ENCODE data around the gene SLITRK1. TPM values are rescaled to one million over a fixed set of nuclear protein-coding genes. Genes with fewer than 3 reads are reported as not detected.

SLITRK1 gene
- total and polyA plus RNA-seq, 4 experiments from 2014 or later, result not detected

DNA sequence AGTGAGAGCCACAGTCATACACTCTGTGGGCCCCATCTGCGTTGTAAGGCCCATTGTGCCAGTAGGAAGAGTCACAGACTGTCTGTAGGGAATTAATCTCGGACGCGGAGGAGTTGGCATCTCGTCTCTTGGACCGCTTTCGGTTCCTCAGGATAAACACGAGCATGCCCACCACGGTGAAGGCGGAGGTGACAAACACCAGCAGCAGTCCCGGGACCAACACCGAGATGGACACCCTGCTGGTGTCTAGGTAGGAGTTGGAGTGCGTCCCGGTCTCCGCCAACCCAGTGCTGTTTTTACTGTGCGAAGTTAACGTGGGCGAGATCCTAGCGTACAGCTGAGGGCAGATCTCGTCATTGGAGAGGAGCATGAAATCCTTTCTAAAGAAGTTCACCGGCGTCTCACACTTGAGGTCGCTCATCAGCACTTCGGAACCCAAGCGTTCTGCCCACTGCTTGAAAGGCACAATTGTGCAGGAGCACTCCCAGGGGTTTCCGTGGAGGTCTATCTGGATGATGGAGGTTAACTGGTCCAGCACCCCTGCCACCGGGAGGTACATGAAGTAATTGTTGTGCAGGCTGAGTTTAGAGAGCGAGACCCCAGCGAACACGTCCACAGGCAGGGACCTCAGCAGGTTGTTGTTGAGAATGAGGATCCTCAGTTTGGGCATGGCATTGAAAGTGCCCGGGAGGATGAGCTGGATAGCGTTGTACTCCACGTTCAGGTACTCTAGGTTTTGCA lies 2.7 kb downstream of the SLITRK1 start:
- ChIA-PET CTCF (ENCODE audit: partially characterized antibody) (no interaction called here), POLR2A (ENCODE audit: partially characterized antibody) (no interaction called here)
- Mint-ChIP-seq H3K4me1 (peaks cover 2 to 34% (median 9%) of the 10 kb centered on the region in 4 donors), H3K36me3 (peaks cover 0 to 5% of the 10 kb centered on the region in 2 donors), H3K27ac (no peak overlapping the region), H3K4me3 (peak overlapping the region in 6 of 8 donors; percentile 8 to 62 (median 32)), H3K9me3 (peaks cover 0 to 23% (median 9%) of the 10 kb centered on the region in 8 donors), H3K27me3 (peaks cover 32 to 45% of the 10 kb centered on the region in 2 donors)
- no peaks in the 10 kb centered on the region for H3K36me3 ChIP-seq (ENCODE audit: insufficient read depth, low read length)
- H3K9me3 ChIP-seq (ENCODE audit: control insufficient read depth in 1 of 2, low read length in 2 of 2), result no peaks in the 10 kb centered on the region
- no peak overlapping the region for H3K4me3 ChIP-seq (ENCODE audit: low read length in 2 of 2)
- intact Hi-C loops (cut with micrococcal nuclease), result no loop called here
- no peaks in the 10 kb centered on the region for H3K4me1 ChIP-seq (ENCODE audit: insufficient read depth, low read length)
- H3K27me3 ChIP-seq (ENCODE audit: insufficient read depth, low read length), result peaks cover 5% of the 10 kb centered on the region
- no peak for DNase-seq
- no peak overlapping the region for H3K27ac ChIP-seq (ENCODE audit: low read depth, low read length)

DNA sequence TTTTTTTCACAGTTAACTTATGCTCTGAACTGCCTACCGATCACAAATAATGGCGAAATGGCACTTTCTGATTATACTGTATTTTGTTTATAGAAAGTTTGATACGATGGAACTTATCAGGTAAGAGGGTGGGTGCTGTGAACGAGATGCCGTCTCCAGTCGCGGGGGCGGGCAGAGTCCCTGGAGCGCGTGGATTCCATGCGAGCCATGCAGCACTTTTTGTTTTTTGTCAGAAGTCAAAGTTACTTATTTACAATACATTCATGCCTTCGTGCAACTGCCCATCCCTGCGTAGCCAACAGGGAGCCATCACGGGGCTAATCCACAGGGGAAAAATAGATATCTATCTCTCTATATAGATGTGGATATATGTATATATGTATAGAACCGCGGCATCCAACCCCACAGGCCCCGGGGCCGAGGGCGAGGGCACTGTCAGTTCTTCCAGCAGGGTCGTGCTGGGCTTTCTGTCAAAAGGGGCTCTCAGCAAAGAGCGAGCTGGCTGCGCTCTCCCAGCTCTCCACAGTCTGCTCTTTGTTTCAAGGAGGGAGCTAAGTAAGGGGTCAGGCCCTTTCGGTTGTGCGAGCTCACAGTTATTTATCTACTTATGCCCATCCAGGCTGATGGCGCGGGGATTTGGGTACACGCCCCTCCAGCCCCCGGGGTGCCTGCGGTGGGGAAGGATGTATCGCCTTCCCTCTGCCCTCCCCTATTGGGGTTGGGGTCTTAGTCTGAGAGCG lies 3.4 kb downstream of the SLITRK1 start:
- no peak for DNase-seq
- H3K9me3 ChIP-seq (ENCODE audit: control insufficient read depth in 1 of 2, low read length in 2 of 2), result no peaks in the 10 kb centered on the region
- H3K4me1 ChIP-seq (ENCODE audit: insufficient read depth, low read length), result no peaks in the 10 kb centered on the region
- H3K27me3 ChIP-seq (ENCODE audit: insufficient read depth, low read length), result peaks cover 5% of the 10 kb centered on the region
- Mint-ChIP-seq H3K27me3 (peaks cover 31 to 43% of the 10 kb centered on the region in 2 donors), H3K27ac (no peak overlapping the region), H3K9me3 (peaks cover 0 to 23% (median 9%) of the 10 kb centered on the region in 8 donors), H3K4me1 (peaks cover 2 to 34% (median 9%) of the 10 kb centered on the region in 4 donors), H3K4me3 (peak overlapping the region in 6 of 8 donors; percentile 8 to 62 (median 32)), H3K36me3 (peaks cover 0 to 5% of the 10 kb centered on the region in 2 donors)
- H3K4me3 ChIP-seq (ENCODE audit: low read length in 2 of 2), result no peak overlapping the region
- CTCF ChIA-PET (ENCODE audit: partially characterized antibody), result no interaction called here
- intact Hi-C loops (cut with micrococcal nuclease), result no loop called here
- no peaks in the 10 kb centered on the region for H3K36me3 ChIP-seq (ENCODE audit: insufficient read depth, low read length)
- POLR2A ChIA-PET (ENCODE audit: partially characterized antibody), result no interaction called here
- H3K27ac ChIP-seq (ENCODE audit: low read depth, low read length), result no peak overlapping the region

DNA sequence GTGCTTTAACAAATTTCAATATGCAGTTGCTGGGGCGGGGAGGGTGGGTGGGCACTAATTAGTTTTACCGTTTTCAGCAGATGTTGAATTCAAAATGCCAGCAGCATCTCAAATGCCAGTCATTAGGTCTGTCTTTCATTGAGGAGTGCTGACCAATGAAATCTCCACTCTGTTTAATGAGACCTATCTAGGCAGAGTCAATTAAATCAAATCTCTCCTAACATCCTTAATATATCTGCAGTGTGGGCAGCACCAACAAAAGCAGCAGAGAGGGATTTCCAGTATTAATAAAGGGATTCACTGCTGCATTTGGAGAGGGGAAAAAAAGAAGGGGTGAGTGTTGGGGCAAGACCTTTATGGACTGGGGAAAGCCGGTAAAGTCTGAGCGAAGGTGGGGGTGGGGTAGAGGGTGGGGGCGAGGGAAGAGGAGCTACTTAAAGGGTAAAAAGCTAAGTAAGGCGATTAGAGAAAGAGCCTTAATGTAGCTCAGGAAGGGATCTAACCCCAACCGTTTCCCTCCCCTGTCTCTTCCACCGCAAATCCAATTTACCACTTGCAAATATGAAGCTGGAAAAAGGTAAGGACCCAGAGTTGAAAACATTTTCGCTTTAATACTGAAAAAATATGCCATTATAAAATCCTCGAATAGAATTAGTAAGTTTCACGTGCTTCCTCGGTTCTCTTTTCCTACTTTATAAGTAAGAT lies 4.5 kb downstream of the SLITRK1 start:
- intact Hi-C loops (cut with micrococcal nuclease), result no loop called here
- Mint-ChIP-seq H3K36me3 (peaks cover 0 to 5% of the 10 kb centered on the region in 2 donors), H3K27ac (no peak overlapping the region), H3K9me3 (peaks cover 0 to 23% (median 8%) of the 10 kb centered on the region in 8 donors), H3K4me1 (peaks cover 2 to 33% (median 9%) of the 10 kb centered on the region in 4 donors), H3K4me3 (no peak overlapping the region), H3K27me3 (peaks cover 27 to 36% of the 10 kb centered on the region in 2 donors)
- no peaks in the 10 kb centered on the region for H3K27me3 ChIP-seq (ENCODE audit: insufficient read depth, low read length)
- no peak for DNase-seq
- no peak overlapping the region for H3K27ac ChIP-seq (ENCODE audit: low read depth, low read length)
- H3K4me1 ChIP-seq (ENCODE audit: insufficient read depth, low read length), result no peaks in the 10 kb centered on the region
- ChIA-PET POLR2A (ENCODE audit: partially characterized antibody) (no interaction called here), CTCF (ENCODE audit: partially characterized antibody) (no interaction called here)
- no peaks in the 10 kb centered on the region for H3K9me3 ChIP-seq (ENCODE audit: control insufficient read depth in 1 of 2, low read length in 2 of 2)
- no peaks in the 10 kb centered on the region for H3K36me3 ChIP-seq (ENCODE audit: insufficient read depth, low read length)
- no peak overlapping the region for H3K4me3 ChIP-seq (ENCODE audit: low read length in 2 of 2)

DNA sequence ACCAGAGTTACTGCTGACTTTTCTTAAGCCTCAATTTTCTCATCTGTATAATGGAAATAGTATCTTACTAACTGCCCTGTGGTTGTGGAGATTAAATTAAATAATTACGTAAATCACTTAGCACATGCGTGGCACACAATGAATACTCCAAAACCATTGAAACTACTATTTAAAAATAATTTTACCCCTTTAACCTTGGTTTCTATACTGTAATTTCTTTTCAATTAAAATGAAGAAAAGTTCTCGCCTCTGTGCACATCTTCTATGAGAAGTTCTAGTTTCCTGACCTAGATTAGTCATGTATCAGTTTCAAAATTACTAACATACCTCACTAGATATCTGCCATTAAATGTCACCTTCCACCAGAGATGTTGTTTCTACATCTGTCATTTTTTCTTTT lies 5.7 kb downstream of the SLITRK1 start:
- peaks cover 22 to 28% of the 10 kb centered on the region in 2 donors for H3K27me3 Mint-ChIP-seq
- intact Hi-C loops (cut with micrococcal nuclease), result no loop called here
- Histone ChIP-seq H3K27ac (ENCODE audit: low read depth, low read length) (no peak overlapping the region), H3K36me3 (ENCODE audit: insufficient read depth, low read length) (no peaks in the 10 kb centered on the region), H3K4me3 (ENCODE audit: low read length in 2 of 2) (no peak overlapping the region), H3K27me3 (ENCODE audit: insufficient read depth, low read length) (no peaks in the 10 kb centered on the region), H3K4me1 (ENCODE audit: insufficient read depth, low read length) (no peaks in the 10 kb centered on the region), H3K9me3 (ENCODE audit: control insufficient read depth in 1 of 2, low read length in 2 of 2) (no peaks in the 10 kb centered on the region)
- H3K36me3 Mint-ChIP-seq, result peaks cover 0 to 5% of the 10 kb centered on the region in 2 donors
- ChIA-PET POLR2A (ENCODE audit: partially characterized antibody) (no interaction called here), CTCF (ENCODE audit: partially characterized antibody) (no interaction called here)
- H3K9me3 Mint-ChIP-seq, result peaks cover 0 to 15% (median 1%) of the 10 kb centered on the region in 8 donors
- no peak for DNase-seq
- no peak overlapping the region for H3K4me3 Mint-ChIP-seq
- no peak overlapping the region for H3K27ac Mint-ChIP-seq
- H3K4me1 Mint-ChIP-seq, result peaks cover 0 to 22% (median 8%) of the 10 kb centered on the region in 4 donors

DNA sequence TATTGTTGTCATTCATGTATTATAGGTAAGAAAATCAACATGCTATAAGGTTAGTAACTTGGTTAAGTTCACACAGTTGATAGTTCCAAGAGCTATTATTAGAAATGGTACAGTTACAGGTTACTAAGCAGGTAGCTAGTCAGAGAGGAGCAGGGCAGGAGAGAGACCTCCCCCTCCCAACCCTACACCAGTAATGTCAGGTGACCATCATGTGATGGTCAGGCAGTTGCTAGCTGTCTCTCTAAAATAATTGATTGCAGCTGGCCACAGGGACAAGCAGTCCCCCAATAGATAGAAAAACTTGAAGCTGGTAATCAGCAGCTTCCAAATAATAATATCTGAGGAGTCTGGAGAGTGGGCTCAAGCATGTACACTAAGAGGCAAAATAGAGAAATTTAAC lies 14.6 kb downstream of the SLITRK1 start:
- Mint-ChIP-seq H3K27ac (no peak overlapping the region), H3K36me3 (no peaks in the 10 kb centered on the region), H3K4me3 (no peak overlapping the region), H3K4me1 (no peaks in the 10 kb centered on the region), H3K9me3 (peaks cover 0 to 2% (median 0%) of the 10 kb centered on the region in 8 donors), H3K27me3 (peaks cover 0 to 1% of the 10 kb centered on the region in 2 donors)
- DNase-seq, result no peak
- no peaks in the 10 kb centered on the region for H3K27me3 ChIP-seq (ENCODE audit: insufficient read depth, low read length)
- no peaks in the 10 kb centered on the region for H3K4me1 ChIP-seq (ENCODE audit: insufficient read depth, low read length)
- no peak overlapping the region for H3K27ac ChIP-seq (ENCODE audit: low read depth, low read length)
- no peaks in the 10 kb centered on the region for H3K36me3 ChIP-seq (ENCODE audit: insufficient read depth, low read length)
- H3K4me3 ChIP-seq (ENCODE audit: low read length in 2 of 2), result no peak overlapping the region
- H3K9me3 ChIP-seq (ENCODE audit: control insufficient read depth in 1 of 2, low read length in 2 of 2), result no peaks in the 10 kb centered on the region
- POLR2A ChIA-PET (ENCODE audit: partially characterized antibody), result no interaction called here
- CTCF ChIA-PET (ENCODE audit: partially characterized antibody), result no interaction called here
- intact Hi-C loops (cut with micrococcal nuclease), result no loop called here

DNA sequence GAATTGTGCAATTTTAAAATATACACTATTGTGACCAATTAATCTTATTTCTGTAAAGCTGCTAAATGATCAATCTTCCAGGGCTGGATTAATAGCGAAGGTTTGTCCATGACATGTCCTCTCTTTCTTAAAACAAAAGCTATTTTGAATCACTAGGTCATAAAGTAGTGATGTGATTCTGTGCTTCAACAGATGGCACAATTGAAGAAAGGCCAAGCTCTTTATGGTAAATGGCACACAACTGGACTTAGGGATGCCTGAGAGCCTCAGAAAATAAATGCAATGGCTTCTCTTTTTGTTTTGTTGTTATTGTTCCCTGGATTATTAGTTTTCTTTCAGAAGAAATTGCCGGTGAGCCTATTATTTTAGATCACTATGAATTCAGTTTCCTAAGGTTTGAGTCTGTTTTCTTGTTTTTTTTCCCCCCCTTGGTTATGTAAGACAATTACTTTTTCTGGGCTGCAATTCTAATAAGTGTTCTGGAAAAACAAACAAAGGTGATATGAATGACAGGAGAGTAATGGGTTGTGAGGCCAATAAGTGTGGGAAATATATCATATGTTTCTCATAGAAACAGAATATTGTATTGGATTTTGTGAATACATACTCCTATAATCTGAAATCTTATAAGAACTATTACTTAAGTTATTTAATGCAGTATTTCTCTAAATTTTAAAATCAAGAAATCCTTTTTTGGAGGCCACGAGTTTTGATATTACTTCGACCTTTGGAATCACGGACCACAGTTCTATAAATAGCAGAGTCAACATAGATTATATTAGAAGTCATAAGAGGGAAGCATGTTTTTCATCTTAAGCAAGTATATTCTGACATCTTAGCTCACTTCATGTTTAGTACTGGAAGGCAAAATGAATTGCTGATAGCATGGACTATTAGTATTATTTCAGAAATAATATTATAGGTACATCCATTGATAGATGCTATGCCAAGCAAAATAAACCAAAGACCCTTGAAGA lies 16.8 kb downstream of the SLITRK1 start:
- Histone ChIP-seq H3K4me1 (ENCODE audit: insufficient read depth, low read length) (no peaks in the 10 kb centered on the region), H3K9me3 (ENCODE audit: control insufficient read depth in 1 of 2, low read length in 2 of 2) (no peaks in the 10 kb centered on the region), H3K4me3 (ENCODE audit: low read length in 2 of 2) (no peak overlapping the region), H3K27me3 (ENCODE audit: insufficient read depth, low read length) (no peaks in the 10 kb centered on the region), H3K27ac (ENCODE audit: low read depth, low read length) (no peak overlapping the region), H3K36me3 (ENCODE audit: insufficient read depth, low read length) (no peaks in the 10 kb centered on the region)
- H3K36me3 Mint-ChIP-seq, result no peaks in the 10 kb centered on the region
- ChIA-PET POLR2A (ENCODE audit: partially characterized antibody) (no interaction called here), CTCF (ENCODE audit: partially characterized antibody) (no interaction called here)
- H3K27ac Mint-ChIP-seq, result no peak overlapping the region
- no peak for DNase-seq
- intact Hi-C loops (cut with micrococcal nuclease), result no loop called here
- peaks cover 0 to 2% (median 0%) of the 10 kb centered on the region in 8 donors for H3K9me3 Mint-ChIP-seq
- no peak overlapping the region for H3K4me3 Mint-ChIP-seq
- no peaks in the 10 kb centered on the region for H3K27me3 Mint-ChIP-seq
- H3K4me1 Mint-ChIP-seq, result no peaks in the 10 kb centered on the region

Data from CD4-positive, alpha-beta memory T cell (primary cell).